ENCODE data around the gene PCCA. TPM values are rescaled to one million over a fixed set of nuclear protein-coding genes. Genes with fewer than 3 reads are reported as not detected.

PCCA gene
- total and polyA plus RNA-seq, 4 donors: 8.3 to 71.8 (median 22.8) TPM

DNA sequence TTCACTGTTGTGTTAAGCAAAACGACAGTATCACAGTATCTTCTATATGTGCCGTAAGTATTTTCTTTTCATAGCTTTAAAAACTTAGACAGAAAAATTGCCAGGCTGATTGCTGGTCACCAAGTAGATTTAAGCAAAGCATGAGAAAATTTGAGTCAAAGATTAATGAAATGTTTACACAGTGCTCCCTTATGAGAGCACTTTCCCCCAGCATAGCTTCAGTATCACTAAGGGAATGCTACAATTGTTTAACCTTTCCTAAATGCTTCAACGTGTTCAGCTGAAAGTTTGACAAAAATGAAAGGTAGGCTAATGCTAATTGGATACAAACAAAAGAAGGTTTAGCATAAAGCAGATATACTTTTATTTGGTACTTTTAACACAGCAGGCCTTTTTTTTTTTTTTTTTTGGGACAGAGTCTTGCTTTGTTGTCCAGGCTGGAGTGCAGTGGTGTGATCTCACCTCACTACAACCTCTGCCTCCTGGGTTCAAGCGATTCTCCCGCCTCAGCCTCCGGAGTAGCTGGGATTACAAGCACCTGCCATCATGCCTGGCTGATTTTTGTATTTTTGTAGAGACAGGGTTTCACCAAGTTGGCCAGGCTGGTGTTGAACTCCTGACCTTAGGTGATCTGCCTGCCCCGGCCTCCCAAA, 23.4 kb downstream of the PCCA start:
- Histone ChIP-seq H3K36me3 (ENCODE audit: control insufficient read depth in 4 of 4, insufficient read depth in 4 of 4, low read length in 4 of 4) (peaks cover 0 to 17% (median 6%) of the 10 kb centered on the region in 4 donors), H3K9me3 (ENCODE audit: control insufficient read depth in 4 of 4, insufficient read depth in 3 of 4, low read length in 3 of 4) (no peaks in the 10 kb centered on the region), H3K9ac (ENCODE audit: insufficient read depth in 1 of 2, low read length in 2 of 2) (no peak overlapping the region), H3K4me1 (ENCODE audit: control insufficient read depth in 5 of 5, insufficient read depth in 5 of 5, low read length in 5 of 5) (peaks cover 0 to 10% (median under 1%) of the 10 kb centered on the region in 5 donors), H3K27ac (ENCODE audit: low read depth in 1 of 2, low read length in 1 of 2) (no peak overlapping the region), H3K27me3 (ENCODE audit: control insufficient read depth in 3 of 3, insufficient read depth in 3 of 3, low read length in 2 of 3) (no peaks in the 10 kb centered on the region), H3K4me3 (no peak overlapping the region)
- ATAC-seq (ENCODE audit: insufficient read depth, low FRiP score) (no peak), DNase-seq (peak in 2 of 3 donors; percentile 23 to 63)
- 79 to 87% methylated on average over 7 of the region's 7 CpGs for WGBS, 2 donors
- TF ChIP-seq, protein P1, sequence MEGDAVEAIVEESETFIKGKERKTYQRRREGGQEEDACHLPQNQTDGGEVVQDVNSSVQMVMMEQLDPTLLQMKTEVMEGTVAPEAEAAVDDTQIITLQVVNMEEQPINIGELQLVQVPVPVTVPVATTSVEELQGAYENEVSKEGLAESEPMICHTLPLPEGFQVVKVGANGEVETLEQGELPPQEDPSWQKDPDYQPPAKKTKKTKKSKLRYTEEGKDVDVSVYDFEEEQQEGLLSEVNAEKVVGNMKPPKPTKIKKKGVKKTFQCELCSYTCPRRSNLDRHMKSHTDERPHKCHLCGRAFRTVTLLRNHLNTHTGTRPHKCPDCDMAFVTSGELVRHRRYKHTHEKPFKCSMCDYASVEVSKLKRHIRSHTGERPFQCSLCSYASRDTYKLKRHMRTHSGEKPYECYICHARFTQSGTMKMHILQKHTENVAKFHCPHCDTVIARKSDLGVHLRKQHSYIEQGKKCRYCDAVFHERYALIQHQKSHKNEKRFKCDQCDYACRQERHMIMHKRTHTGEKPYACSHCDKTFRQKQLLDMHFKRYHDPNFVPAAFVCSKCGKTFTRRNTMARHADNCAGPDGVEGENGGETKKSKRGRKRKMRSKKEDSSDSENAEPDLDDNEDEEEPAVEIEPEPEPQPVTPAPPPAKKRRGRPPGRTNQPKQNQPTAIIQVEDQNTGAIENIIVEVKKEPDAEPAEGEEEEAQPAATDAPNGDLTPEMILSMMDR (IDR thresholded peaks at IDR 0.05; ENCODE audit: control extremely low read depth, extremely low read depth): no peak

DNA sequence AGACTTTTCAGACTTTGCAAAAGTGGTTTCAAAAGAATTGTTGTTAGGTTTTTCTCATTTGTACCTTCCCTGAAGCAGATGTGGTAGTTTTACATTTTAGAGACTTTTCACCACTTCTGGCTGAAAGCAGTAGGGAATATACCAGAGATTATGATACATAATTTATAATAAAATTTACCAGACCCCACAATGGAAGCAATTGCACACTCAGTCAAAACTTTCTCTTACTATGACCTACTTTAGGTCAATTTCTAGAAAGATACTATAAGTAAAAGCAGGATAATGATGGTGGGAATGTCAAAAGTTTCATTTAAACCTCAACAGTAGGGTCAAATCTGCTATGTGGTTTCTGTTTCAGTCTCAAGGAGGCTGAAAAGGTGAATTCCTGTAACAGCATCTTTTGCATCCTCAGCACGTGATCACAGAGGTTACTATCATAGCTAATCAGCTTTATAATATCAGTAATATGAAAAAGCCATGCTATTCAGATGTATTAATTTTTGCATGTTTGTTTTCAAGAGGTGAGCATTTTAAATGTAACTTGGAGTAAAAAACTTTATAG, 26.9 kb downstream of the PCCA start:
- Histone ChIP-seq H3K4me3 (no peak overlapping the region), H3K9me3 (ENCODE audit: control insufficient read depth in 4 of 4, insufficient read depth in 3 of 4, low read length in 3 of 4) (no peaks in the 10 kb centered on the region), H3K9ac (ENCODE audit: insufficient read depth in 1 of 2, low read length in 2 of 2) (no peak overlapping the region), H3K4me1 (ENCODE audit: control insufficient read depth in 5 of 5, insufficient read depth in 5 of 5, low read length in 5 of 5) (no peaks in the 10 kb centered on the region), H3K27ac (ENCODE audit: low read depth in 1 of 2, low read length in 1 of 2) (no peak overlapping the region), H3K36me3 (ENCODE audit: control insufficient read depth in 4 of 4, insufficient read depth in 4 of 4, low read length in 4 of 4) (peaks cover 2 to 26% (median 6%) of the 10 kb centered on the region in 4 donors), H3K27me3 (ENCODE audit: control insufficient read depth in 3 of 3, insufficient read depth in 3 of 3, low read length in 2 of 3) (no peaks in the 10 kb centered on the region)
- 91 to 93% methylated on average over 1 of the region's 1 CpG for WGBS, 2 donors
- ATAC-seq (ENCODE audit: insufficient read depth, low FRiP score) (no peak), DNase-seq (no peak)
- TF ChIP-seq, protein P1 (IDR thresholded peaks at IDR 0.05; ENCODE audit: control extremely low read depth, extremely low read depth): no peak

DNA sequence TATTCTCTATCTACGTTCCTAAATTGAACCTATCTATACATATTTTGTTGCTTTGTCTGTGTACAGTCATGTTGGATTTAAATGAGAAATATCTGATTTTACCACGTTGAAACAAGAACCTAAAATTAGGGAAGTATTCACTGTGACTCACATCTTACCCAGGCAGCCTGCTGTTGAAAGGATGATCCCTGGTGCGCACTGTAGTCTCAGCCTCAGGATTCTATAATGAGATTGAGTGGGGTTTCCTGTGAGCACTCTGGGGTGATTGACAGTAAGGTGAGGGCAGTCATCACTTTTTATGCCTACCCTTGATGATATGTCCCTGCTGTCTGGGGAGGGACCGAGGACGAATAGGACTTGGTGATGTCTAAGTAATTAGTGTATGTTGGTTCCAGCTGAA, 35.4 kb downstream of the PCCA start:
- TF ChIP-seq, protein P1 (IDR thresholded peaks at IDR 0.05; ENCODE audit: control extremely low read depth, extremely low read depth): no peak
- Histone ChIP-seq H3K4me1 (ENCODE audit: control insufficient read depth in 5 of 5, insufficient read depth in 5 of 5, low read length in 5 of 5) (peaks cover 0 to under 1% (median 0%) of the 10 kb centered on the region in 5 donors), H3K4me3 (no peak overlapping the region), H3K36me3 (ENCODE audit: control insufficient read depth in 4 of 4, insufficient read depth in 4 of 4, low read length in 4 of 4) (peaks cover 0 to 21% (median 7%) of the 10 kb centered on the region in 4 donors), H3K9me3 (ENCODE audit: control insufficient read depth in 4 of 4, insufficient read depth in 3 of 4, low read length in 3 of 4) (peaks cover 0 to 5% (median 4%) of the 10 kb centered on the region in 4 donors), H3K27me3 (ENCODE audit: control insufficient read depth in 3 of 3, insufficient read depth in 3 of 3, low read length in 2 of 3) (no peaks in the 10 kb centered on the region), H3K9ac (ENCODE audit: insufficient read depth in 1 of 2, low read length in 2 of 2) (no peak overlapping the region), H3K27ac (ENCODE audit: low read depth in 1 of 2, low read length in 1 of 2) (no peak overlapping the region)
- DNase-seq (no peak), ATAC-seq (ENCODE audit: insufficient read depth, low FRiP score) (no peak)
- 79 to 86% methylated on average over 5 of the region's 5 CpGs for WGBS, 2 donors

Data from lung (tissue), 12 donors.